Measurements from ENCODE around the gene DLX2. TPM values are rescaled to one million over a fixed set of nuclear protein-coding genes. Genes with fewer than 3 reads are reported as not detected.

The DLX2 gene
- total and polyA plus RNA-seq, 10 of the 15 experiments (the other 5 are each of a cell fraction or from before 2014, with no cell fraction given) = 0.03 TPM; not detected in 9

DNA sequence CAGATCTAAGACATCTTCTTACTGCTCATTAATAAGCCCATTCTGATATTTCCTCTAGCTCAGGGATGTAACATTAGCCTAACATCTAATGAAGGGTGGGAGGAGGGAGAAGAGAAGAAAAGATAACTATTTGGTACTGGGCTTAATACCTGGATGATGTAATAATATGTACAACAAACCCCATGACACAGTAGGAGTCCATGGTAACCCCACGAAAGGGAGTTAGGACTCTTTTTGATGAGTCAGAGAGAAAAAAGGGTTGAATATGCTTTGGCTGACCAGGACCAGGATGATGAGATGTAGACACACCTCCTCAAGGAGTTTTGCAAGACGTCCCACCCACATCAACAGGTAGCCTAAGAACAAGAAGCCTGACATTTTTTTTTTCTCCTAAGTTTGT is 34.4 kb upstream of the DLX2 start (continued):
- TF ChIP-seq, protein P1, sequence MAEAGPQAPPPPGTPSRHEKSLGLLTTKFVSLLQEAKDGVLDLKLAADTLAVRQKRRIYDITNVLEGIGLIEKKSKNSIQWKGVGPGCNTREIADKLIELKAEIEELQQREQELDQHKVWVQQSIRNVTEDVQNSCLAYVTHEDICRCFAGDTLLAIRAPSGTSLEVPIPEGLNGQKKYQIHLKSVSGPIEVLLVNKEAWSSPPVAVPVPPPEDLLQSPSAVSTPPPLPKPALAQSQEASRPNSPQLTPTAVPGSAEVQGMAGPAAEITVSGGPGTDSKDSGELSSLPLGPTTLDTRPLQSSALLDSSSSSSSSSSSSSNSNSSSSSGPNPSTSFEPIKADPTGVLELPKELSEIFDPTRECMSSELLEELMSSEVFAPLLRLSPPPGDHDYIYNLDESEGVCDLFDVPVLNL (IDR thresholded peaks at IDR 0.05; ENCODE audit: low read depth, low read length) = no peak
- TF ChIP-seq SMARCA5 (IDR thresholded peaks at IDR 0.05) (no peak), HDAC6 (IDR thresholded peaks at IDR 0.05; ENCODE audit: unreplicated experiment) (no peak), RELA (IDR thresholded peaks at IDR 0.05; ENCODE audit: borderline replicate concordance, partially characterized antibody) (no peak), RAD51 (IDR thresholded peaks at IDR 0.05) (no peak), TAF1 (IDR thresholded peaks at IDR 0.05; ENCODE audit: borderline replicate concordance, low read depth, low read length) (no peak), RELB (IDR thresholded peaks at IDR 0.05; ENCODE audit: low read depth) (no peak), SMAD5 (IDR thresholded peaks at IDR 0.05; ENCODE audit: low read depth) (no peak), BCL11A (IDR thresholded peaks at IDR 0.05; ENCODE audit: low read depth, low read length) (no peak)

GRCh38 chr2:172135446-172135845 is 32.7 kb upstream of the DLX2 start:
- ATAC-seq (no peak), DNase-seq (ENCODE audit: low read depth, low spot score) (no peak), FAIRE-seq (no peak)
- Histone ChIP-seq H3K9me3 (replicated peaks; ENCODE audit: control insufficient read depth, insufficient read depth, low read length) (no peaks in the 10 kb centered on the region), H3K4me1 (ENCODE audit: control insufficient read depth, insufficient read depth, low read length) (no peaks in the 10 kb centered on the region), H3K4me2 (ENCODE audit: control insufficient read depth, insufficient read depth) (no peak overlapping the region), H3K27ac (ENCODE audit: control insufficient read depth, insufficient read depth) (no peak overlapping the region), H4K20me1 (ENCODE audit: control insufficient read depth, insufficient read depth) (no peaks in the 10 kb centered on the region), H3K27me3 (replicated peaks in 1 of 2; ENCODE audit: control insufficient read depth in 2 of 2, insufficient read depth in 2 of 2, low read length in 1 of 2) (peaks cover 0 to 2% of the 10 kb centered on the region in 2 experiments; a peak in 2 of 4 replicates), H2AFZ (ENCODE audit: control insufficient read depth, low read depth, low read length) (no peak overlapping the region), H3K4me3 (no peak overlapping the region), H3K36me3 (ENCODE audit: control insufficient read depth in 2 of 2, insufficient read depth in 2 of 2, low read length in 1 of 2) (no peaks in the 10 kb centered on the region), H3K9ac (ENCODE audit: control insufficient read depth, insufficient read depth, low read length) (no peak overlapping the region), H3K79me2 (ENCODE audit: control insufficient read depth, insufficient read depth, low read length) (no peaks in the 10 kb centered on the region)
- in situ Hi-C loops (cut with MboI) (no loop called here), intact Hi-C loops (cut with micrococcal nuclease; ENCODE audit: unreplicated experiment) (no loop called here)
- WGBS (ENCODE audit: insufficient coverage, insufficient replicate concordance, low lambda C conversion rate, missing lambda C conversion rate) = 34% methylated on average over 4 of the region's 4 CpGs
- RAD21 ChIA-PET (ENCODE audit: unreplicated experiment) = no interaction called here
- CTCF ChIA-PET = interaction anchor here (0.5 to 2.7 kb wide), 5 partner anchors 8 to 327 kb away, joined by 3 to 15 read pairs (median 4); no protein-coding TSS in a partner anchor
- SMC1A ChIA-PET (ENCODE audit: uncharacterized antibody, unreplicated experiment) = no interaction called here
- BruUV-seq (replicated peaks) = no TSS peak
- POLR2A ChIA-PET = no interaction called here
- TF ChIP-seq, protein P1 (IDR thresholded peaks at IDR 0.05; ENCODE audit: low read depth, low read length) = no peak
- TF ChIP-seq EED (IDR thresholded peaks at IDR 0.05; ENCODE audit: low read depth) = no peak
- TF ChIP-seq, protein P2, sequence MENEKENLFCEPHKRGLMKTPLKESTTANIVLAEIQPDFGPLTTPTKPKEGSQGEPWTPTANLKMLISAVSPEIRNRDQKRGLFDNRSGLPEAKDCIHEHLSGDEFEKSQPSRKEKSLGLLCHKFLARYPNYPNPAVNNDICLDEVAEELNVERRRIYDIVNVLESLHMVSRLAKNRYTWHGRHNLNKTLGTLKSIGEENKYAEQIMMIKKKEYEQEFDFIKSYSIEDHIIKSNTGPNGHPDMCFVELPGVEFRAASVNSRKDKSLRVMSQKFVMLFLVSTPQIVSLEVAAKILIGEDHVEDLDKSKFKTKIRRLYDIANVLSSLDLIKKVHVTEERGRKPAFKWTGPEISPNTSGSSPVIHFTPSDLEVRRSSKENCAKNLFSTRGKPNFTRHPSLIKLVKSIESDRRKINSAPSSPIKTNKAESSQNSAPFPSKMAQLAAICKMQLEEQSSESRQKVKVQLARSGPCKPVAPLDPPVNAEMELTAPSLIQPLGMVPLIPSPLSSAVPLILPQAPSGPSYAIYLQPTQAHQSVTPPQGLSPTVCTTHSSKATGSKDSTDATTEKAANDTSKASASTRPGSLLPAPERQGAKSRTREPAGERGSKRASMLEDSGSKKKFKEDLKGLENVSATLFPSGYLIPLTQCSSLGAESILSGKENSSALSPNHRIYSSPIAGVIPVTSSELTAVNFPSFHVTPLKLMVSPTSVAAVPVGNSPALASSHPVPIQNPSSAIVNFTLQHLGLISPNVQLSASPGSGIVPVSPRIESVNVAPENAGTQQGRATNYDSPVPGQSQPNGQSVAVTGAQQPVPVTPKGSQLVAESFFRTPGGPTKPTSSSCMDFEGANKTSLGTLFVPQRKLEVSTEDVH (IDR thresholded peaks at IDR 0.05; ENCODE audit: low read depth, partially characterized antibody) = no peak
- TF ChIP-seq ZNF622 (IDR thresholded peaks at IDR 0.05) = no peak
- no peak for TF ChIP-seq YY1 (IDR thresholded peaks at IDR 0.05; ENCODE audit: low read depth, low read length)
- TF ChIP-seq ZBTB11 (CRISPR knock-in tag; IDR thresholded peaks at IDR 0.05) = no peak
